Common myeloid progenitor, CD34-positive (primary cell): ENCODE data around the gene PCDHA8.
"Not testable (repeated sequence)": the region's sequence is repeated elsewhere in the genome, so short reads cannot be mapped to it uniquely, and the experiment has no call there.

Source experiments
- CTCF ChIA-PET: fragments of 350-600 bp; sonication (Branson Sonifier 250); formaldehyde crosslinking; loops from one replicate; lab custom pipeline; 2021; ENCODE audit warnings: antibody characterized with exemption; lab: Charles Lee
- POLR2A ChIA-PET: fragments of 350-600 bp; sonication (Branson Sonifier 250); formaldehyde crosslinking; loops from one replicate; lab custom pipeline; 2021; ENCODE audit warnings: antibody characterized with exemption; lab: Charles Lee
- DNase-seq, 3 donors: peaks; one replicate each; pipeline versions ENCODE4 v3.0.0 to v3.0.0-alpha.2; 2013
- H3K27ac ChIP-seq, 2 experiments: 1 replicate in 1 of 2; 2 replicates in 1 of 2; pipeline ENCODE4 v1.7.0; 2013; ENCODE audit warnings: inconsistent platforms in 2 of 2, low read length in 2 of 2, mild to moderate bottlenecking in 2 of 2, low read depth in 1 of 2, moderate library complexity in 1 of 2; ENCODE audit not compliant: severe bottlenecking in 2 of 2, insufficient read depth in 1 of 2, poor library complexity in 1 of 2
- H3K27me3 ChIP-seq, 5 experiments: replicated peaks in 2 of 5; 1 replicate in 3 of 5; 2 replicates in 2 of 5; pipeline versions ENCODE4 v1.6.1 to v1.7.0; 2013; ENCODE audit warnings: low read length in 4 of 5, mild to moderate bottlenecking in 2 of 5, moderate library complexity in 2 of 5, inconsistent platforms in 1 of 5; ENCODE audit not compliant: insufficient read depth in 5 of 5, control insufficient read depth in 4 of 5
- H3K36me3 ChIP-seq, 4 experiments: 1 replicate in 2 of 4; 2 replicates in 2 of 4; pipeline versions ENCODE4 v1.6.1 to v1.7.0; 2013; ENCODE audit warnings: low read length in 3 of 4, control low read depth in 1 of 4, mild to moderate bottlenecking in 1 of 4; ENCODE audit not compliant: control insufficient read depth in 4 of 4, insufficient read depth in 4 of 4
- H3K4me1 ChIP-seq, 4 experiments: 1 replicate in 3 of 4; 2 replicates in 1 of 4; pipeline versions ENCODE4 v1.6.1 to v1.7.1; 2013; ENCODE audit warnings: low read length in 3 of 4, mild to moderate bottlenecking in 3 of 4, control low read depth in 1 of 4, inconsistent platforms in 1 of 4, moderate library complexity in 1 of 4; ENCODE audit not compliant: control insufficient read depth in 4 of 4, insufficient read depth in 4 of 4; ENCODE audit errors: control extremely low read depth in 1 of 4
- H3K4me3 ChIP-seq, 7 experiments: 1 replicate in 4 of 7; 2 replicates in 3 of 7; pipeline versions ENCODE4 v1.5.1 to v1.7.0; 2013; ENCODE audit warnings: mild to moderate bottlenecking in 7 of 7, low read length in 6 of 7, moderate library complexity in 6 of 7, inconsistent platforms in 2 of 7, low read depth in 2 of 7, control low read depth in 1 of 7; ENCODE audit not compliant: insufficient read depth in 4 of 7, control insufficient read depth in 1 of 7; ENCODE audit errors: extremely low read depth in 1 of 7
- H3K9me3 ChIP-seq, 5 experiments: 1 replicate in 4 of 5; 2 replicates in 1 of 5; pipeline versions ENCODE4 v1.6.1 to v1.7.1; 2013; ENCODE audit warnings: low read length in 4 of 5, mild to moderate bottlenecking in 2 of 5, inconsistent platforms in 1 of 5, low read depth in 1 of 5, moderate library complexity in 1 of 5; ENCODE audit not compliant: control insufficient read depth in 4 of 5, insufficient read depth in 2 of 5; ENCODE audit errors: control extremely low read depth in 1 of 5
- WGBS: methylation state at CpG from one replicate; pipeline ENCODE4 v1.1.5; 2013; ENCODE audit not compliant: insufficient coverage; 5-methylcytosine and 5-hydroxymethylcytosine counted together

PCDHA8 gene

GRCh38 chr5:140801494-140801841, 39.5 kb upstream of the PCDHA8 start:
- 13% methylated on average over 13 of the region's 16 CpGs for WGBS
- H3K27ac ChIP-seq, result no peak overlapping the region
- peak in 1 of 3 donors; percentile 8 for DNase-seq
- H3K36me3 ChIP-seq, result no peaks in the 10 kb centered on the region
- no peak overlapping the region for H3K4me3 ChIP-seq
- no peaks in the 10 kb centered on the region for H3K4me1 ChIP-seq
- ChIA-PET POLR2A (no interaction called here), CTCF (no interaction called here)
- peaks cover 0 to 31% (median 0%) of the 10 kb centered on the region in 5 experiments for H3K27me3 ChIP-seq
- peaks cover 10 to 47% (median 33%) of the 10 kb centered on the region in 5 experiments for H3K9me3 ChIP-seq

GRCh38 chr5:140802381-140802780, 38.6 kb upstream of the PCDHA8 start:
- H3K36me3 ChIP-seq, POLR2A ChIA-PET, H3K4me3 ChIP-seq, H3K4me1 ChIP-seq, CTCF ChIA-PET, H3K27ac ChIP-seq, DNase-seq: not testable (repeated sequence)
- H3K9me3 ChIP-seq, result peaks cover 10 to 45% (median 31%) of the 10 kb centered on the region in 5 experiments
- WGBS, result 50% methylated on average over 42 of the region's 45 CpGs
- peaks cover 0 to 31% (median 0%) of the 10 kb centered on the region in 5 experiments for H3K27me3 ChIP-seq

- ChIA-PET CTCF (no interaction called here), POLR2A (no interaction called here)
- no peaks in the 10 kb centered on the region for H3K36me3 ChIP-seq
- WGBS, result 44% methylated on average over 48 of the region's 53 CpGs
- DNase-seq, result no peak
- H3K4me3 ChIP-seq, result no peak overlapping the region
- H3K27ac ChIP-seq, result no peak overlapping the region
- H3K27me3 ChIP-seq, result peaks cover 0 to 36% (median 0%) of the 10 kb centered on the region in 5 experiments
- H3K4me1 ChIP-seq, result no peaks in the 10 kb centered on the region
- H3K9me3 ChIP-seq, result peaks cover 10 to 50% (median 36%) of the 10 kb centered on the region in 5 experiments
These were observed 38.2 kb upstream of the PCDHA8 start for GRCh38 chr5:140802781-140803271.

GRCh38 chr5:140806834-140807775, 33.9 kb upstream of the PCDHA8 start, which contains the start of gene PCDHA4:
PCDHA4 (plus strand) TSS chr5:140807068.
- H3K9me3 ChIP-seq, result peaks cover 1 to 47% (median 36%) of the 10 kb centered on the region in 5 experiments
- H3K4me3 ChIP-seq, result peak within 1 kb of the TSS in 2 of 7 experiments; percentile 4 to 38
- WGBS, result 16% methylated on average over 20 of the region's 47 CpGs
- peaks cover 0 to 29% (median 0%) of the 10 kb centered on the region in 5 experiments for H3K27me3 ChIP-seq
- CTCF ChIA-PET, result interaction anchor here (0.9 kb wide), 1 partner anchor 751 kb away, joined by 3 read pairs; no protein-coding TSS in a partner anchor
- POLR2A ChIA-PET, result no interaction called here
- no peaks in the 10 kb centered on the region for H3K4me1 ChIP-seq
- no peaks in the 10 kb centered on the region for H3K36me3 ChIP-seq
- DNase-seq, result peak in 2 of 3 donors; percentile 21 to 32
- no peak within 1 kb of the TSS for H3K27ac ChIP-seq

GRCh38 chr5:140808241-140808888, 32.6 kb upstream of the PCDHA8 start:
- POLR2A ChIA-PET, CTCF ChIA-PET: not testable (repeated sequence)

GRCh38 chr5:140808889-140809291, 32.1 kb upstream of the PCDHA8 start:
- Histone ChIP-seq H3K4me1 (no peaks in the 10 kb centered on the region), H3K27me3 (peaks cover 0 to 17% (median 0%) of the 10 kb centered on the region in 5 experiments), H3K9me3 (peaks cover 0 to 34% (median 23%) of the 10 kb centered on the region in 5 experiments), H3K36me3 (no peaks in the 10 kb centered on the region), H3K4me3 (no peak overlapping the region), H3K27ac (no peak overlapping the region)
- WGBS, result 69% methylated on average over 43 of the region's 43 CpGs
- POLR2A ChIA-PET, result no interaction called here
- CTCF ChIA-PET, result no interaction called here
- no peak for DNase-seq

More at GRCh38 chr5:140808241-140808888, 32.6 kb upstream of the PCDHA8 start:
- H3K4me3 ChIP-seq, H3K27ac ChIP-seq, H3K4me1 ChIP-seq, H3K36me3 ChIP-seq, DNase-seq: not testable (repeated sequence)
- WGBS, result 57% methylated on average over 47 of the region's 62 CpGs
- H3K9me3 ChIP-seq, result peaks cover 0 to 37% (median 24%) of the 10 kb centered on the region in 5 experiments
- peaks cover 0 to 17% (median 0%) of the 10 kb centered on the region in 5 experiments for H3K27me3 ChIP-seq
